ENCODE data around the gene EID3. TPM values are rescaled to one million over a fixed set of nuclear protein-coding genes. Genes with fewer than 3 reads are reported as not detected.

The EID3 gene
- polyA plus RNA-seq (2013, experiment 1 of 2) = 0.69 TPM
- polyA plus RNA-seq (2013, experiment 2 of 2) = 0.66 TPM

DNA sequence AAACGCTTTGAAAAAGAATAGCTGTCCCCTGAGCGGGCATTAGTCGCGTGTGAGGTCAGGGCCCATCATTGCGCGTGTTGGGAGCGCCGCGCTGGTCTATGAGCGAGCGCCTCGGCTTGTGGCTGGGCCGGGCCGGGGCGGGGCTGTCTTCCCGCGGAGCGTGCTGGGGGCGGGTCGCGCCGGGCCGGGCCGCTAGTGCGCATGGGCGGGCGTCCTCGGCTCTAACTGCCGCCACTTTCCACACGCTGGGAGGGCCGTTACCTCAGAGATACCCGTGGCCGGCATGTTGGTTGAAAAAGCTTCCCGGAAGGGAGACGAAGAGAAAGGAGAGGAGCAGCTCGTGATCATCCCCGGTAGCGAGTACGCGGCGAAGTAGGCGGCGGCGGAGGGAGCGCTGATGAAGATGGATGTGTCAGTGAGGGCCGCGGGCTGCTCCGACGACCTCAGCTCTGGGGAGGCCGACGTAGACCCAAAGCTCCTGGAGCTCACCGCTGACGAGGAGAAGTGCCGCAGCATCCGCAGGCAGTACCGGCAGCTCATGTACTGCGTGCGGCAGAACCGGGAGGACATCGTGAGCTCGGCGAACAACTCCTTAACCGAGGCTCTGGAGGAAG, at the start of gene EID3:
TSS of gene EID3 (plus strand) at position 202 of the 614 bp plus-strand sequence. CDS start at position 398, 196 bp downstream.
- no peak within 1 kb of the TSS for H2BK120ac ChIP-seq (ENCODE audit: low read depth, low read length)
- H3K4me1 ChIP-seq (ENCODE audit: control insufficient read depth, low read depth, low read length) = peaks cover 4% of the 10 kb centered on the region
- H2BK15ac ChIP-seq (replicated peaks; ENCODE audit: low read depth) = no peak within 1 kb of the TSS
- H3K23ac ChIP-seq (ENCODE audit: low read length) = no peak within 1 kb of the TSS
- peak within 1 kb of the TSS; percentile 41 for H3K4me2 ChIP-seq (ENCODE audit: low read length)
- no peak within 1 kb of the TSS for H4K8ac ChIP-seq (ENCODE audit: low read depth, low read length)
- H3K4me3 ChIP-seq (ENCODE audit: low read length) = no peak within 1 kb of the TSS
- H3K36me3 ChIP-seq (ENCODE audit: control insufficient read depth, insufficient read depth, low read length) = no peaks in the 10 kb centered on the region
- H2BK5ac ChIP-seq (ENCODE audit: low read length) = no peak within 1 kb of the TSS
- peaks cover 10% of the 10 kb centered on the region for H3K79me1 ChIP-seq (ENCODE audit: low read length)
- no CpG with 5 or more reads among the region's 63 CpGs for WGBS (ENCODE audit: extremely low coverage, insufficient coverage, low lambda C conversion rate)
- H3K56ac ChIP-seq (ENCODE audit: low read length) = peak within 1 kb of the TSS; percentile 81
- H3K9ac ChIP-seq (ENCODE audit: low read length) = peak within 1 kb of the TSS; percentile 49
- H3K79me2 ChIP-seq (ENCODE audit: control insufficient read depth, insufficient read depth, low read length) = peaks cover 15% of the 10 kb centered on the region
- no peak within 1 kb of the TSS for H3K4ac ChIP-seq (ENCODE audit: low read depth, low read length)
- peak; percentile 91 for DNase-seq
- no peak within 1 kb of the TSS for H4K5ac ChIP-seq (ENCODE audit: low read length)
- H3K27ac ChIP-seq (ENCODE audit: low read depth, low read length) = no peak within 1 kb of the TSS
- H2AK5ac ChIP-seq (ENCODE audit: low read length) = no peak within 1 kb of the TSS
- peak within 1 kb of the TSS; percentile 11 for H3K18ac ChIP-seq (ENCODE audit: low read length)
- no peaks in the 10 kb centered on the region for H3K27me3 ChIP-seq (ENCODE audit: insufficient read depth, low read length, poor library complexity)

DNA sequence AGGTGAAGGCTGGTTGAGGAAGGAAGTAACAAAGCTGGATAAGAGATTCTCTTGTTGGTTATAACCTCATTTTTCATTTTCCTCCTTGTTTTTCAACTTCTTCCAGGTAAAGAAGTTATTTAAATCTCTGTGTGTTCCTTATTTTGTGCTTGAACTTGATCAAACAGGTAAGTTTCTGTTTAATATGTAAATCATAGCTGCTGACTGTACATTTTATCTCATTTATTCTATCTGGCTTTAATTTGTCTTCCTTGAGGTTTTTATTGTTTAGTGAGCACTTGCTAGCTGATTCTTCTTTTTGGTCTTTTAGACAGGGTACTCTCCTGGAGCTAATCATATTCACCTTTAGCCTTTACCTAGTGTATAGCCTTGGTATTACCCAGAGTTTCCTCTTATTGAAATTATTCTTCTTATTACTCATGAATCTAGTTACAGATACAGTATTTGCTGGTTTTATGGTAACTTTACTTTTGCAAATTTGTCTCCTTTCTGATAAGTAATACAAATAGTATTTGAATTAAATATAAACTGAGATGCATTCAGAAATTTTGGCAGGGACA, 45.5 kb upstream of the EID3 start:
- Histone ChIP-seq H3K4ac (ENCODE audit: low read depth, low read length) (no peak overlapping the region), H3K18ac (ENCODE audit: low read length) (no peak overlapping the region), H4K5ac (ENCODE audit: low read length) (no peak overlapping the region), H3K56ac (ENCODE audit: low read length) (no peak overlapping the region), H3K79me1 (ENCODE audit: low read length) (no peaks in the 10 kb centered on the region), H4K8ac (ENCODE audit: low read depth, low read length) (no peak overlapping the region), H2AK5ac (ENCODE audit: low read length) (no peak overlapping the region), H2BK5ac (ENCODE audit: low read length) (no peak overlapping the region), H3K36me3 (ENCODE audit: control insufficient read depth, insufficient read depth, low read length) (no peaks in the 10 kb centered on the region), H3K4me1 (ENCODE audit: control insufficient read depth, low read depth, low read length) (no peaks in the 10 kb centered on the region), H2BK15ac (replicated peaks; ENCODE audit: low read depth) (no peak overlapping the region), H3K4me3 (ENCODE audit: low read length) (no peak overlapping the region), H3K4me2 (ENCODE audit: low read length) (no peak overlapping the region), H3K23ac (ENCODE audit: low read length) (no peak overlapping the region), H3K9ac (ENCODE audit: low read length) (no peak overlapping the region), H3K79me2 (ENCODE audit: control insufficient read depth, insufficient read depth, low read length) (no peaks in the 10 kb centered on the region), H2BK120ac (ENCODE audit: low read depth, low read length) (no peak overlapping the region), H3K27ac (ENCODE audit: low read depth, low read length) (no peak overlapping the region), H3K27me3 (ENCODE audit: insufficient read depth, low read length, poor library complexity) (no peaks in the 10 kb centered on the region)
- no peak for DNase-seq

DNA sequence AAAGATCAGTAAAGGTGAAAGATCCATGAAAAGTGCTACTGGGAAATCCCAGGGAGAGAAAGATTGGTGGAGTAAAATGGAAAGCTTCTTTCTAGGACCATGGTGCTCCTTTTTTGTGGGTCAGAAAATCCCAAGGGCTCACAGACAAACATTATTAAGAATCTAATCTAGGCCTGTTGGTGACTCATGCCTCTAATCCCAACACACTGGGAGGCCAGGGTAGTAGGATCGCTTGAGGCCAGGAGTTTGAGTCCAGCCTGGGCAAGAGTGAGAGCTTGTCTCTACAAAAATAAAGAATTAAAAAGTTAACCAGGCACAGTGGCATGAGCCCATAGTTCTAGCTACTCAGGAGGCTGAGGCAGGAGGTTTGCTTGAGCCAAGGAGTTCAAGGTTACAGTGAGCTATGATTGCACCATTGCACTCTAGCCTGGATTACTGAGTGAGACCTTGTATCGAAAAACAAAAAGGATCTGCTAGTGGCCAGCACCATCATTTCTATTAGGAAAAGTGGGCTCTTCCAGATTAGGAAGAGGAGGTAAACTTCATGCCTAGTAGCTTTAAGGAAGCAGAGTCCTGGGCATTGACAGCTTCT, 45.0 kb upstream of the EID3 start:
- Histone ChIP-seq H4K5ac (ENCODE audit: low read length) (no peak overlapping the region), H3K79me2 (ENCODE audit: control insufficient read depth, insufficient read depth, low read length) (no peaks in the 10 kb centered on the region), H3K18ac (ENCODE audit: low read length) (no peak overlapping the region), H2BK5ac (ENCODE audit: low read length) (no peak overlapping the region), H3K4me2 (ENCODE audit: low read length) (no peak overlapping the region), H4K8ac (ENCODE audit: low read depth, low read length) (no peak overlapping the region), H3K36me3 (ENCODE audit: control insufficient read depth, insufficient read depth, low read length) (no peaks in the 10 kb centered on the region), H3K4ac (ENCODE audit: low read depth, low read length) (no peak overlapping the region), H3K27ac (ENCODE audit: low read depth, low read length) (no peak overlapping the region), H2AK5ac (ENCODE audit: low read length) (no peak overlapping the region), H3K4me1 (ENCODE audit: control insufficient read depth, low read depth, low read length) (no peaks in the 10 kb centered on the region), H3K23ac (ENCODE audit: low read length) (no peak overlapping the region), H3K56ac (ENCODE audit: low read length) (no peak overlapping the region), H3K9ac (ENCODE audit: low read length) (no peak overlapping the region), H3K79me1 (ENCODE audit: low read length) (no peaks in the 10 kb centered on the region), H2BK15ac (replicated peaks; ENCODE audit: low read depth) (no peak overlapping the region), H3K27me3 (ENCODE audit: insufficient read depth, low read length, poor library complexity) (no peaks in the 10 kb centered on the region), H3K4me3 (ENCODE audit: low read length) (no peak overlapping the region), H2BK120ac (ENCODE audit: low read depth, low read length) (no peak overlapping the region)
- no CpG with 5 or more reads among the region's 2 CpGs for WGBS (ENCODE audit: extremely low coverage, insufficient coverage, low lambda C conversion rate)
- no peak for DNase-seq

DNA sequence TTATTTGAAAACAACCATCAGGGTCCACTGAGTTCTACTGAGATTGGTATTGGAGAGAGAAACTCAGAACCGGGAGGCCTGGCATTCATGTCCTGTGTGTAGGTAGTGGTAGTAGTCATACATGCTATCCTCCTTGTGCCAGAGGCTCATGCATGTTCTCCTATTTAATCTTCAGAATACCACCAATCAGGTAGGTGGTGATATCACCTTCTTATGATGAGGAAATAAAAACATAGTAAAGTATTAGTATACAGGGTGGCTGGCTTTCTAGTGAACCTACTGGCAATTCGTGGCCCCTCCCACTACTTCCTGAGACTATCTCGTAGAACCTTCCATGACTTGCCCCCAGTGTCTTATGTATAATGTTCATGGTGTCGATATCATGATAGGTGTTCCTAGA, 40.5 kb upstream of the EID3 start:
- no CpG with 5 or more reads among the region's 4 CpGs for WGBS (ENCODE audit: extremely low coverage, insufficient coverage, low lambda C conversion rate)
- H3K18ac ChIP-seq (ENCODE audit: low read length) = no peak overlapping the region
- no peak overlapping the region for H3K4me2 ChIP-seq (ENCODE audit: low read length)
- no peak overlapping the region for H3K23ac ChIP-seq (ENCODE audit: low read length)
- no peaks in the 10 kb centered on the region for H3K36me3 ChIP-seq (ENCODE audit: control insufficient read depth, insufficient read depth, low read length)
- no peak overlapping the region for H3K56ac ChIP-seq (ENCODE audit: low read length)
- H3K79me1 ChIP-seq (ENCODE audit: low read length) = no peaks in the 10 kb centered on the region
- H2BK5ac ChIP-seq (ENCODE audit: low read length) = no peak overlapping the region
- H3K27ac ChIP-seq (ENCODE audit: low read depth, low read length) = no peak overlapping the region
- H2BK120ac ChIP-seq (ENCODE audit: low read depth, low read length) = no peak overlapping the region
- no peaks in the 10 kb centered on the region for H3K4me1 ChIP-seq (ENCODE audit: control insufficient read depth, low read depth, low read length)
- H4K5ac ChIP-seq (ENCODE audit: low read length) = no peak overlapping the region
- H2AK5ac ChIP-seq (ENCODE audit: low read length) = no peak overlapping the region
- H4K8ac ChIP-seq (ENCODE audit: low read depth, low read length) = no peak overlapping the region
- H3K9ac ChIP-seq (ENCODE audit: low read length) = no peak overlapping the region
- DNase-seq = no peak
- no peaks in the 10 kb centered on the region for H3K79me2 ChIP-seq (ENCODE audit: control insufficient read depth, insufficient read depth, low read length)
- H3K4me3 ChIP-seq (ENCODE audit: low read length) = no peak overlapping the region
- H3K4ac ChIP-seq (ENCODE audit: low read depth, low read length) = no peak overlapping the region
- no peak overlapping the region for H2BK15ac ChIP-seq (replicated peaks; ENCODE audit: low read depth)
- no peaks in the 10 kb centered on the region for H3K27me3 ChIP-seq (ENCODE audit: insufficient read depth, low read length, poor library complexity)

DNA sequence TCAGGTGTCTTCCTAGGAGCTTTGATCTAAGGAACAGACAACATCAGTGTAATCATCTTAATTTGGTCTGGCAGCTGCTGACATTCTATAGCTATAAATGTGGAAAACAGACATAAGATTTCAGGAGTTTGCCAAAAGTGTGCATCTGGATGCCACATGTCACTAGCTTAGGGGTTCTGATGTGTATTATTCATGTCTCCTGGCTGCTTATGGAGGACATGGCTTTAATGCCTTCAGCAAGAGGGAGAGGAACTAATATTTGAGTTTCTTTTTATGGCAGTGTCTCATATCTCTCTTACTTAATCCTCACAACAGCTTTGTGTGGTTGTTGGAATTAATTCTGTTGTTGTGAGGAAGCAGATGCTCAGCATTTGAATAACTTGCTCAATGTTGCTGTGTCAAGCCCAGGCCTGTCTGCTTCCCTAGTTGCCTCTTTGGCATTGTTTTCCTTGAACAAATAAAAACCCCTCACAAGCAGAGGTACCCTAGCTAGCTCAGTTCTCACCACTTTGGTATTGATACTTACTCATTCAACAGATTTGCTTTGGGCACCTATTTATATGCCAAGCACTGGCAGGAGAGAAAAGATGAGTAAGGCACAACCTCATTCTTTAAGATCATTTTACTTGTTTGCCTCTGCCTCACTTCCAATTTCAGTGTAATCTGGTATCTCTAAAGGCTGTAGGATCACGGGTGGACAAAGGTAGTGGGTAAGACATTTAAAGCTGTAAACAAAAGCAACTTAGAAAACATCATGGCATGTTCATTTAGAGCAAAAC, 39.8 kb upstream of the EID3 start:
- no peak overlapping the region for H2BK15ac ChIP-seq (replicated peaks; ENCODE audit: low read depth)
- H3K9ac ChIP-seq (ENCODE audit: low read length) = no peak overlapping the region
- no CpG with 5 or more reads among the region's 1 CpG for WGBS (ENCODE audit: extremely low coverage, insufficient coverage, low lambda C conversion rate)
- H2AK5ac ChIP-seq (ENCODE audit: low read length) = no peak overlapping the region
- H3K18ac ChIP-seq (ENCODE audit: low read length) = no peak overlapping the region
- H3K4ac ChIP-seq (ENCODE audit: low read depth, low read length) = no peak overlapping the region
- no peaks in the 10 kb centered on the region for H3K79me2 ChIP-seq (ENCODE audit: control insufficient read depth, insufficient read depth, low read length)
- no peak for DNase-seq
- H3K27ac ChIP-seq (ENCODE audit: low read depth, low read length) = no peak overlapping the region
- H3K4me1 ChIP-seq (ENCODE audit: control insufficient read depth, low read depth, low read length) = no peaks in the 10 kb centered on the region
- no peak overlapping the region for H4K8ac ChIP-seq (ENCODE audit: low read depth, low read length)
- no peak overlapping the region for H2BK5ac ChIP-seq (ENCODE audit: low read length)
- no peak overlapping the region for H3K4me2 ChIP-seq (ENCODE audit: low read length)
- no peaks in the 10 kb centered on the region for H3K27me3 ChIP-seq (ENCODE audit: insufficient read depth, low read length, poor library complexity)
- no peak overlapping the region for H3K4me3 ChIP-seq (ENCODE audit: low read length)
- no peak overlapping the region for H4K5ac ChIP-seq (ENCODE audit: low read length)
- no peak overlapping the region for H2BK120ac ChIP-seq (ENCODE audit: low read depth, low read length)
- H3K79me1 ChIP-seq (ENCODE audit: low read length) = no peaks in the 10 kb centered on the region
- no peak overlapping the region for H3K23ac ChIP-seq (ENCODE audit: low read length)
- H3K56ac ChIP-seq (ENCODE audit: low read length) = peak overlapping the region; percentile 7
- no peaks in the 10 kb centered on the region for H3K36me3 ChIP-seq (ENCODE audit: control insufficient read depth, insufficient read depth, low read length)

Data from mesendoderm (in vitro differentiated cells).